SK-N-SH treated with all-trans-retinoic acid at 6 μM for 48 hours (cell line): ENCODE measurements around the gene FERMT2.
A peak's percentile ranks its signal among the peaks of the same experiment; 100 is the strongest.

Source experiments
- ATAC-seq: fragments of 200-7000 bp; cut with Tn5 transposase; 3 replicates; pipeline ENCODE4 v1.9.1; 2020; ENCODE audit warnings: mild to moderate bottlenecking, moderate library complexity
- ARNTL ChIP-seq: fragments of 450-650 bp; formaldehyde crosslinking; IDR thresholded peaks from 2 replicates; pipeline ENCODE4 v1.5.0; 2020; ENCODE audit warnings: low read depth, mild to moderate bottlenecking, moderate library complexity, borderline replicate concordance
- BACH2 ChIP-seq: fragments of 250-450 bp; sonication (Bioruptor Pico); IDR thresholded peaks from 2 replicates; pipeline ENCODE4 v1.9.0; 2021; ENCODE audit warnings: mild to moderate bottlenecking, borderline replicate concordance
- CSDC2 ChIP-seq: fragments of 250-450 bp; sonication (Bioruptor Pico); IDR thresholded peaks from 2 replicates; pipeline ENCODE4 v1.5.0; 2020; ENCODE audit warnings: mild to moderate bottlenecking, moderate library complexity
- CSRNP3 ChIP-seq: fragments of 250-450 bp; sonication (Bioruptor Pico); IDR thresholded peaks from 2 replicates; pipeline ENCODE4 v1.5.1; 2021; ENCODE audit warnings: mild to moderate bottlenecking, moderate library complexity
- ESRRG ChIP-seq: fragments of 250-450 bp; sonication (Bioruptor Pico); IDR thresholded peaks from 2 replicates; pipeline ENCODE4 v1.6.1; 2021; ENCODE audit warnings: mild to moderate bottlenecking
- GLIS3 ChIP-seq: fragments of 250-450 bp; sonication (Bioruptor Pico); IDR thresholded peaks from 2 replicates; pipeline ENCODE4 v1.5.0; 2020; ENCODE audit warnings: mild to moderate bottlenecking, moderate library complexity
- ISL1 ChIP-seq: fragments of 250-450 bp; sonication (Bioruptor Pico); IDR thresholded peaks from 2 replicates; pipeline ENCODE4 v2.1.2; 2022; ENCODE audit warnings: mild to moderate bottlenecking, moderate library complexity
- OSR1 ChIP-seq: fragments of 250-450 bp; sonication (Bioruptor Pico); IDR thresholded peaks from 2 replicates; pipeline ENCODE4 v1.8.0; 2022; ENCODE audit warnings: moderate library complexity, mild to moderate bottlenecking, inconsistent platforms
- PPARA ChIP-seq: fragments of 250-450 bp; sonication (Bioruptor Pico); IDR thresholded peaks from 2 replicates; pipeline ENCODE4 v1.5.0; 2020; ENCODE audit warnings: mild to moderate bottlenecking, borderline replicate concordance
- RARB ChIP-seq: fragments of 250-450 bp; sonication (Bioruptor Pico); IDR thresholded peaks from 2 replicates; pipeline ENCODE4 v1.8.0; 2021; ENCODE audit warnings: mild to moderate bottlenecking, moderate library complexity
- SNAI2 ChIP-seq: fragments of 250-450 bp; sonication (Bioruptor Pico); IDR thresholded peaks from 2 replicates; pipeline ENCODE4 v1.5.0; 2020; ENCODE audit warnings: mild to moderate bottlenecking, moderate library complexity
- TCF4 ChIP-seq: fragments of 250-450 bp; sonication (Bioruptor Pico); IDR thresholded peaks from 2 replicates; pipeline ENCODE4 v1.8.0; 2021; ENCODE audit warnings: mild to moderate bottlenecking, moderate library complexity, borderline replicate concordance
- TOX ChIP-seq: fragments of 250-450 bp; sonication (Bioruptor Pico); IDR thresholded peaks from 2 replicates; pipeline ENCODE4 v1.8.0; 2021; ENCODE audit warnings: mild to moderate bottlenecking, moderate library complexity, borderline replicate concordance
- TSHZ2 ChIP-seq: fragments of 250-450 bp; sonication (Bioruptor Pico); IDR thresholded peaks from 2 replicates; pipeline ENCODE4 v1.5.0; 2020; ENCODE audit warnings: mild to moderate bottlenecking, moderate library complexity
- ZC3H10 ChIP-seq: fragments of 250-450 bp; sonication (Bioruptor Pico); IDR thresholded peaks from 2 replicates; pipeline ENCODE4 v1.5.1; 2021; ENCODE audit warnings: mild to moderate bottlenecking, moderate library complexity
- ZFP3 ChIP-seq: fragments of 250-450 bp; sonication (Bioruptor Pico); IDR thresholded peaks from 2 replicates; pipeline ENCODE4 v1.5.0; 2020; ENCODE audit warnings: mild to moderate bottlenecking, moderate library complexity
- ZFP30 ChIP-seq: fragments of 450-650 bp; formaldehyde crosslinking; IDR thresholded peaks from 2 replicates; pipeline ENCODE4 v1.5.0; 2022; ENCODE audit warnings: mild to moderate bottlenecking, moderate library complexity
- ZNF565 ChIP-seq: fragments of 450-650 bp; formaldehyde crosslinking; conservative IDR thresholded peaks from 2 replicates; pipeline ENCODE4 v1.5.0; 2020; ENCODE audit warnings: low read depth, mild to moderate bottlenecking, moderate library complexity
- ZNF70 ChIP-seq: fragments of 450-650 bp; formaldehyde crosslinking; IDR thresholded peaks from 2 replicates; pipeline ENCODE4 v1.5.0; 2020; ENCODE audit warnings: mild to moderate bottlenecking, moderate library complexity
- ZNF8 ChIP-seq: fragments of 450-650 bp; formaldehyde crosslinking; IDR thresholded peaks from 2 replicates; pipeline ENCODE4 v1.5.0; 2020; ENCODE audit warnings: mild to moderate bottlenecking, moderate library complexity
- TF ChIP-seq, protein P1 (sequence below): fragments of 250-450 bp; sonication (Bioruptor Pico); IDR thresholded peaks from 2 replicates; pipeline ENCODE4 v1.8.0; 2021; ENCODE audit warnings: low read depth, mild to moderate bottlenecking, moderate library complexity, borderline replicate concordance
- TF ChIP-seq, protein P2 (sequence below): fragments of 250-450 bp; sonication (Bioruptor Pico); IDR thresholded peaks from 2 replicates; pipeline ENCODE4 v1.8.0; 2020; ENCODE audit warnings: mild to moderate bottlenecking, moderate library complexity, borderline replicate concordance
- TF ChIP-seq, protein P3 (sequence below): fragments of 250-450 bp; sonication (Bioruptor Pico); IDR thresholded peaks from 2 replicates; pipeline ENCODE4 v1.5.1; 2020; ENCODE audit warnings: low read depth, mild to moderate bottlenecking, moderate library complexity

FERMT2 gene

DNA sequence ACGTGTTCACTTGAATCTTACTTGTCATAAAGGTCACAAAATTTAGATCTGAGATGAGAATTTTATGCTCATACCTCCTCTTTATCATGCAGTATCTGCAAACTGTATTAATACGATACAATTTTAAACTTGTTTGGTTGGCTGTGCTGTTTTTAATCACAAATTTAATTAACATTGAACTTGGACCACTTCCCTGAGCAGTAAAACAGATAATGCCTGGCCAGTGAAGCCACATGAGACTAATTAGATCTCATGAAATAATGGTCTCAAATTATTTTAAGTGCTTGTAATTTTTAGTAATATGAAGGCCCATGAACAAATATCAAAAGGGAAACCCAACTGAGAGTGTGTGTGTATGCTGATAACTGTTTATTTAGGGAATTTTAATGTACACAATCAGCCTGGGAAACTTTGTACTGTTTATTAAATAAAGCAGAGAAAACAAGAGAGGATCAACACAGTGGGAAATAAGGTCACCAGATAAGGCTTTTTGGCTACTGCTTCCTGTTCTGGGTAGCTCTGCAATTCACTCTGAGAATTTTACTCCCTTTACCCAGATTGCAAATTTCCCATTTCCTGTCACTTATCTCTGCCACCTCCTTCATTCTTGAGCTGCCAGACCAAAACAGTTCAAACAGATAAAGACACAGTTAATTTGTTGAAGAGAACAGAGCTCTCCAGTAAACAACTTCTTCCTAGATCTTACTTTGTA, 97.9 kb downstream of the FERMT2 start:
- no peak for TF ChIP-seq ZNF8 (CRISPR knock-in tag)
- TF ChIP-seq ZNF565 (CRISPR knock-in tag), result no peak; the same call in 1 of the 2 replicates
- 0 out of 2 replicates have a peak, but pooled peaks have one; percentile 16 for TF ChIP-seq PPARA (CRISPR knock-in tag)
- peak; percentile 6; the same call in 1 of the 2 replicates for TF ChIP-seq ZNF70 (CRISPR knock-in tag)
- no peak for TF ChIP-seq SNAI2 (CRISPR knock-in tag)
- TF ChIP-seq ARNTL (CRISPR knock-in tag), result no peak; the same call in 1 of the 2 replicates
- TF ChIP-seq, protein P1, sequence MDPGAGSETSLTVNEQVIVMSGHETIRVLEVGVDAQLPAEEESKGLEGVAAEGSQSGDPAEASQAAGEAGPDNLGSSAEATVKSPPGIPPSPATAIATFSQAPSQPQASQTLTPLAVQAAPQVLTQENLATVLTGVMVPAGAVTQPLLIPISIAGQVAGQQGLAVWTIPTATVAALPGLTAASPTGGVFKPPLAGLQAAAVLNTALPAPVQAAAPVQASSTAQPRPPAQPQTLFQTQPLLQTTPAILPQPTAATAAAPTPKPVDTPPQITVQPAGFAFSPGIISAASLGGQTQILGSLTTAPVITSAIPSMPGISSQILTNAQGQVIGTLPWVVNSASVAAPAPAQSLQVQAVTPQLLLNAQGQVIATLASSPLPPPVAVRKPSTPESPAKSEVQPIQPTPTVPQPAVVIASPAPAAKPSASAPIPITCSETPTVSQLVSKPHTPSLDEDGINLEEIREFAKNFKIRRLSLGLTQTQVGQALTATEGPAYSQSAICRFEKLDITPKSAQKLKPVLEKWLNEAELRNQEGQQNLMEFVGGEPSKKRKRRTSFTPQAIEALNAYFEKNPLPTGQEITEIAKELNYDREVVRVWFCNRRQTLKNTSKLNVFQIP (CRISPR knock-in tag), result no peak; the same call in 1 of the 2 replicates
- TF ChIP-seq, protein P2, sequence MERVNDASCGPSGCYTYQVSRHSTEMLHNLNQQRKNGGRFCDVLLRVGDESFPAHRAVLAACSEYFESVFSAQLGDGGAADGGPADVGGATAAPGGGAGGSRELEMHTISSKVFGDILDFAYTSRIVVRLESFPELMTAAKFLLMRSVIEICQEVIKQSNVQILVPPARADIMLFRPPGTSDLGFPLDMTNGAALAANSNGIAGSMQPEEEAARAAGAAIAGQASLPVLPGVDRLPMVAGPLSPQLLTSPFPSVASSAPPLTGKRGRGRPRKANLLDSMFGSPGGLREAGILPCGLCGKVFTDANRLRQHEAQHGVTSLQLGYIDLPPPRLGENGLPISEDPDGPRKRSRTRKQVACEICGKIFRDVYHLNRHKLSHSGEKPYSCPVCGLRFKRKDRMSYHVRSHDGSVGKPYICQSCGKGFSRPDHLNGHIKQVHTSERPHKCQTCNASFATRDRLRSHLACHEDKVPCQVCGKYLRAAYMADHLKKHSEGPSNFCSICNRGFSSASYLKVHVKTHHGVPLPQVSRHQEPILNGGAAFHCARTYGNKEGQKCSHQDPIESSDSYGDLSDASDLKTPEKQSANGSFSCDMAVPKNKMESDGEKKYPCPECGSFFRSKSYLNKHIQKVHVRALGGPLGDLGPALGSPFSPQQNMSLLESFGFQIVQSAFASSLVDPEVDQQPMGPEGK, result peak; percentile 38; the same call in 1 of the 2 replicates
- 0 out of 2 replicates have a peak, but pooled peaks have one; percentile 21 for TF ChIP-seq GLIS3 (CRISPR knock-in tag)
- TF ChIP-seq ZFP3 (CRISPR knock-in tag), result no peak
- TF ChIP-seq CSDC2, result no peak
- peak; percentile 38; the same call in 1 of the 2 replicates for TF ChIP-seq TSHZ2 (CRISPR knock-in tag)
- TF ChIP-seq TOX (CRISPR knock-in tag), result no peak
- TF ChIP-seq CSRNP3 (CRISPR knock-in tag), result peak; percentile 83; the same call in 1 of the 2 replicates
- TF ChIP-seq ZFP30 (CRISPR knock-in tag), result 0 out of 2 replicates have a peak, but pooled peaks have one; percentile 29
- no peak; the same call in 1 of the 2 replicates for TF ChIP-seq BACH2 (CRISPR knock-in tag)
- TF ChIP-seq, protein P3, sequence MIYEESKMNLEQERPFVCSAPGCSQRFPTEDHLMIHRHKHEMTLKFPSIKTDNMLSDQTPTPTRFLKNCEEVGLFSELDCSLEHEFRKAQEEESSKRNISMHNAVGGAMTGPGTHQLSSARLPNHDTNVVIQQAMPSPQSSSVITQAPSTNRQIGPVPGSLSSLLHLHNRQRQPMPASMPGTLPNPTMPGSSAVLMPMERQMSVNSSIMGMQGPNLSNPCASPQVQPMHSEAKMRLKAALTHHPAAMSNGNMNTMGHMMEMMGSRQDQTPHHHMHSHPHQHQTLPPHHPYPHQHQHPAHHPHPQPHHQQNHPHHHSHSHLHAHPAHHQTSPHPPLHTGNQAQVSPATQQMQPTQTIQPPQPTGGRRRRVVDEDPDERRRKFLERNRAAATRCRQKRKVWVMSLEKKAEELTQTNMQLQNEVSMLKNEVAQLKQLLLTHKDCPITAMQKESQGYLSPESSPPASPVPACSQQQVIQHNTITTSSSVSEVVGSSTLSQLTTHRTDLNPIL (CRISPR knock-in tag), result peak; percentile 70
- peak; percentile 96 for TF ChIP-seq TCF4 (CRISPR knock-in tag)
- peak; percentile 95 for TF ChIP-seq ISL1 (CRISPR knock-in tag)
- no peak for TF ChIP-seq OSR1 (CRISPR knock-in tag)
- peak; percentile 63; the same call in 1 of the 2 replicates for TF ChIP-seq ESRRG (CRISPR knock-in tag)
- TF ChIP-seq ZC3H10 (CRISPR knock-in tag), result peak; percentile 35; the same call in 1 of the 2 replicates
- TF ChIP-seq RARB (CRISPR knock-in tag), result no peak
- ATAC-seq, result peak; percentile 47

DNA sequence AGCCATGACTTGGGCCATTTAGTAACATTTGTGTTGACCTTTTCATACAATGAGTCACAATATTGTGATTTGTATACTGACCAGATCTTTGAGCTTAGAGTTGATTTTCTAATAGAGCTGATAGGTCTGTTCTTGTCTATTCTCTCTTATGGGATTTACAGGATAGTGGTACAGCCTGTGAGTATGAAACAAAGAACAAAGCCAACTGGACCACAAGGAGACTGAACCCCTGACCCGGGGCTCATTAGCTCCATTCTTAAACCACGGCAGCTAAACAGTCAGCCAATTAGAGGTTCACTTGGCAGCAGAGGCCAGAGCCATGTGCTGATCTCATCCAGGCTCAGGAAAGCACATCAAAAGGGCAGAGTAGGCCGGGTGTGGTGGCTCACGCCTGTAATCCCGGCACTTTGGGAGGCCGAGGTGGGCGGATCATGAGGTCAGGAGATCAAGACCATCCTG, 100.4 kb downstream of the FERMT2 start:
- ATAC-seq, result peak; percentile 3; the same call in 2 of the 3 replicates
- TF ChIP-seq, protein P2, result no peak
- TF ChIP-seq GLIS3 (CRISPR knock-in tag), result no peak
- TF ChIP-seq ARNTL (CRISPR knock-in tag), result no peak
- no peak for TF ChIP-seq ISL1 (CRISPR knock-in tag)
- no peak for TF ChIP-seq ZFP3 (CRISPR knock-in tag)
- TF ChIP-seq BACH2 (CRISPR knock-in tag), result no peak
- no peak for TF ChIP-seq SNAI2 (CRISPR knock-in tag)
- no peak for TF ChIP-seq CSDC2
- TF ChIP-seq ZC3H10 (CRISPR knock-in tag), result no peak
- no peak for TF ChIP-seq CSRNP3 (CRISPR knock-in tag)
- TF ChIP-seq PPARA (CRISPR knock-in tag), result no peak
